ENCODE results near the gene ACBD3. TPM values are rescaled to one million over a fixed set of nuclear protein-coding genes. Genes with fewer than 3 reads are reported as not detected.

ACBD3 gene
- polyA plus RNA-seq, 1 experiment, result 22.8 TPM

DNA sequence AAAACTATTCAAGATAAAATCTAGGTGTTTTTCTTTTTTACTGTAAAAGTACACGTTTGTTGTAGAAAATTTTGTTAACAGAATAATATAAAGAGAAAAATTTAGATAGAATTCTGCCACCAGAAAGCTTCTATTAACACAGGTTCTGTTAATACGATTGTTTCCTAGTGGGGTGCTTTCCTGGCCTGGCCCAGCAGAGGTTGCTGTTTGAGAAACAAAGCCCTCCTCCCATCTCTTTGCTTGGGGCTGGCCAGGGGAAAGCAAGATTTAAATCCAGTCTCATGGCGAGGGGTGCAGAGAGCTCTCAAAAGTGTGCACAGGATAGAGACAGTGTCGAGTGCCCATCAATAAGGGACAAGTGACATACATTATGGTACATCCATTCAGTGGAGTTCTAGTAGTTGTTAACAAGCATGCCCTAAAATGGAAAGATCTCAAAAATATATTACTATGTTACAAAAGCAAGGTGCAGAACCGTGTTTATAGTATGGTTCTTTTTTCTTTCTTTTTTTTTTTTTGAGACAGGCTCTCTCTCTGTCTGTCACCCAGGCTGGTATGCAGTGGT lies 14.6 kb upstream of the ACBD3 start:
- CTCF ChIA-PET, result interaction anchor here (0.6 to 9.4 kb wide), 8 partner anchors 12 to 176 kb away, joined by 3 to 198 read pairs (median 4); no protein-coding TSS in a partner anchor
- no peaks in the 10 kb centered on the region for H3K36me3 ChIP-seq (ENCODE audit: control insufficient read depth, insufficient read depth, low read length)

DNA sequence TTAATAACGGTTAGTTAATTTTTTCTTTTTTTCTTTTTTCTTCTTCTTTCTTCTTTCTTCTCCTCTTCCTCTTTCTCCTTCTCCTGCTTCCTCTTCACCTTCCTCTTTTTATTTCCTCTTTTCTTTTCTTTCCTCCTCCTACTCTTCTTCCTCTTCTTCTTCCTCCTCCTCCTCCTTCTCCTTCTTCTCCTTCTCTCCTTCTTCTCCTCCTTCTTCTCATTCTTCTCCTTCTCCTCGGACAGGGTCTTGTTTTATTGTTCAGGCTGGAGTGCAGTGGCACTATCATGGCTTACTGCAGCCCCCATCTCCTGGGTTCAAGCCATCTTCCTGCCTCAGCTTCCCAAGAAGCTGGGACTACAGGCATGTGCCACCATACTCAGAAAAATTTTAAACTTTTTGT lies 13.4 kb upstream of the ACBD3 start:
- ChIA-PET CTCF (interaction anchor here (1.6 to 9.4 kb wide), 2 partner anchors 28 to 74 kb away, joined by 4 to 198 read pairs; no protein-coding TSS in a partner anchor), POLR2A (no interaction called here)

More for the DNA sequence above, 14.6 kb upstream of the ACBD3 start:
- POLR2A ChIA-PET, result no interaction called here
- TF ChIP-seq, protein P1, sequence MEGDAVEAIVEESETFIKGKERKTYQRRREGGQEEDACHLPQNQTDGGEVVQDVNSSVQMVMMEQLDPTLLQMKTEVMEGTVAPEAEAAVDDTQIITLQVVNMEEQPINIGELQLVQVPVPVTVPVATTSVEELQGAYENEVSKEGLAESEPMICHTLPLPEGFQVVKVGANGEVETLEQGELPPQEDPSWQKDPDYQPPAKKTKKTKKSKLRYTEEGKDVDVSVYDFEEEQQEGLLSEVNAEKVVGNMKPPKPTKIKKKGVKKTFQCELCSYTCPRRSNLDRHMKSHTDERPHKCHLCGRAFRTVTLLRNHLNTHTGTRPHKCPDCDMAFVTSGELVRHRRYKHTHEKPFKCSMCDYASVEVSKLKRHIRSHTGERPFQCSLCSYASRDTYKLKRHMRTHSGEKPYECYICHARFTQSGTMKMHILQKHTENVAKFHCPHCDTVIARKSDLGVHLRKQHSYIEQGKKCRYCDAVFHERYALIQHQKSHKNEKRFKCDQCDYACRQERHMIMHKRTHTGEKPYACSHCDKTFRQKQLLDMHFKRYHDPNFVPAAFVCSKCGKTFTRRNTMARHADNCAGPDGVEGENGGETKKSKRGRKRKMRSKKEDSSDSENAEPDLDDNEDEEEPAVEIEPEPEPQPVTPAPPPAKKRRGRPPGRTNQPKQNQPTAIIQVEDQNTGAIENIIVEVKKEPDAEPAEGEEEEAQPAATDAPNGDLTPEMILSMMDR (IDR thresholded peaks at IDR 0.05; ENCODE audit: insufficient read depth, low read depth, low read length), result peak; percentile 54
- Histone ChIP-seq H3K27me3 (ENCODE audit: control insufficient read depth, insufficient read depth, low read length) (no peaks in the 10 kb centered on the region; the same call in 1 of the 2 replicates), H3K4me3 (ENCODE audit: low read depth, low read length) (no peak overlapping the region)
- DNase-seq (ENCODE audit: low read depth), result no peak

DNA sequence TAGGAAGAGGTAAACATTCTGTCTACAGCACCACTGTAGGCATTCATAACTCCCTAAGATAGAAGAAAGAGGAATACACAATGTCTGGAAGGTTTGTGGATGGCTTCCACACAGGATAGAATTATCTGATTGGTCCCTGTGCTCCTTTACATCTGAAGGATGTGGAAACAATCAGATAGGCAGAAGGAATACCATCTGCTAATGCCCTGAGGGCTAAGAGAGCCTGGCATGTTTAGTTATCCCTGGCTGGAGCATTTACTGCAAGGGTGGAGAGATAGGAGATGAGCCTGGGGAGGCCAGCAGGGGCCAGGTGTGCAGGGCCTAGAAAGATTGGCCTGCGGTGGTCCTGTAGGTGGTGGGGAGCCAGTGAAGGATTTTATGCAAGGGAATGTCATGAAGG lies 8.6 kb upstream of the ACBD3 start:
- ChIA-PET CTCF (interaction anchor here (0.6 to 9.4 kb wide), 3 partner anchors 69 to 361 kb away, joined by 3 to 198 read pairs (median 4); no protein-coding TSS in a partner anchor), POLR2A (no interaction called here)
- H3K36me3 ChIP-seq (ENCODE audit: control insufficient read depth, insufficient read depth, low read length), result no peaks in the 10 kb centered on the region
- H3K4me3 ChIP-seq (ENCODE audit: low read depth, low read length), result no peak overlapping the region
- H3K27me3 ChIP-seq (ENCODE audit: control insufficient read depth, insufficient read depth, low read length), result no peaks in the 10 kb centered on the region
- TF ChIP-seq, protein P1 (IDR thresholded peaks at IDR 0.05; ENCODE audit: insufficient read depth, low read depth, low read length), result no peak
- DNase-seq (ENCODE audit: low read depth), result no peak

More for the DNA sequence above, 13.4 kb upstream of the ACBD3 start:
- no peak overlapping the region for H3K4me3 ChIP-seq (ENCODE audit: low read depth, low read length)
- TF ChIP-seq, protein P1 (IDR thresholded peaks at IDR 0.05; ENCODE audit: insufficient read depth, low read depth, low read length), result no peak
- no peaks in the 10 kb centered on the region for H3K36me3 ChIP-seq (ENCODE audit: control insufficient read depth, insufficient read depth, low read length)
- DNase-seq (ENCODE audit: low read depth), result no peak
- no peaks in the 10 kb centered on the region; the same call in 1 of the 2 replicates for H3K27me3 ChIP-seq (ENCODE audit: control insufficient read depth, insufficient read depth, low read length)

DNA sequence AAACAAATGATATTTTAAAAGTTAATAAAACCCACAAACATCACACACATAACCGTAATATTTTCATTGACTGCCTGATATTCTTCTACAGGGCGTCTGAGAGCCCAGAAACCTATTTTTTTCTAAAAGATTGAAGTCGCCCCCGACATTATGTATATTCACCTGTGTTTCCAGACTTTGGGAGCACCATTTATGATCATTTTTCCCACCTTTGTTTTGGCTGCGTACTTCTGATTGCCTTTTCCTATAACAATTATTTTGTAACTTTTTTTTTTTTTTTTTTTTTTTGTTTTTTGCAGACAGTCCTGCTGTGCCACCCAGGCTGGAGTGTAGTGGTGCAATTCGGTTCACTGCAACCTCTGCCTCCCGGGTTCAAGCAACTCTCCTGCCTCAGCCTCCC lies 839 bp upstream of the ACBD3 start:
- Histone ChIP-seq H3K27me3 (ENCODE audit: control insufficient read depth, insufficient read depth, low read length) (no peaks in the 10 kb centered on the region), H3K36me3 (ENCODE audit: control insufficient read depth, insufficient read depth, low read length) (no peaks in the 10 kb centered on the region; the same call in 1 of the 2 replicates), H3K4me3 (ENCODE audit: low read depth, low read length) (peak overlapping the region; percentile 85; the same call in 1 of the 2 replicates)
- DNase-seq (ENCODE audit: low read depth), result no peak
- CTCF ChIA-PET, result interaction anchor here (0.8 kb wide), 1 partner anchor 10 kb away, joined by 3 read pairs; no protein-coding TSS in a partner anchor
- TF ChIP-seq, protein P1 (IDR thresholded peaks at IDR 0.05; ENCODE audit: insufficient read depth, low read depth, low read length), result no peak
- POLR2A ChIA-PET, result no interaction called here

DNA sequence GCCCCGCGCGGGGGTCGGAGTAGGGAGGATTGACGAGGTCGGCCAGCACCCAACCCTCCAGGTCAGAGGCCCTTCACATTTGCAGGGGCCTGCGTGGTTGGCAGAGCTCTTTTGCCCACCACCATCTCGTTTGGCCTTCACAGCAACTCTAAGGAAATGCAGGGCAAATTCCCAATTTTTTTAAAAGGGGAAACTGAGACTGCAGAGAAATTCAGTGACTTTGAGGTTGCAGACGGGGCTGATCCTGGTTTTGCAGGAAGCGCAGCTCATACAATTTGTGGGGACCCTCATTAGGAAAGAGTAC lies 430 bp upstream of the ACBD3 start:
- Histone ChIP-seq H3K27me3 (ENCODE audit: control insufficient read depth, insufficient read depth, low read length) (no peaks in the 10 kb centered on the region), H3K36me3 (ENCODE audit: control insufficient read depth, insufficient read depth, low read length) (no peaks in the 10 kb centered on the region; the same call in 1 of the 2 replicates), H3K4me3 (ENCODE audit: low read depth, low read length) (peak overlapping the region; percentile 85)
- no peak for DNase-seq (ENCODE audit: low read depth)
- ChIA-PET CTCF (interaction anchor here (0.8 kb wide), 1 partner anchor 10 kb away, joined by 3 read pairs; no protein-coding TSS in a partner anchor), POLR2A (no interaction called here)
- TF ChIP-seq, protein P1 (IDR thresholded peaks at IDR 0.05; ENCODE audit: insufficient read depth, low read depth, low read length), result 0 out of 2 replicates have a peak, but pooled peaks have one; percentile 12

Data from BJ (cell line).